HG03066 (cell line): Measurements from ENCODE around the gene RELT.

Experiments used
- ATAC-seq: cut with Tn5 transposase; IDR thresholded peaks from one replicate; pipeline ENCODE4 v1.9.1; 2021; ENCODE audit warnings: low read depth; ENCODE audit not compliant: unreplicated experiment

RELT gene

GRCh38 chr11:73372375-73372993, 3.7 kb upstream of the RELT start:
- no peak for ATAC-seq

GRCh38 chr11:73374151-73374550, 2.0 kb upstream of the RELT start:
- no peak for ATAC-seq

GRCh38 chr11:73375830-73376159, 404 bp upstream of the RELT start:
- no peak for ATAC-seq

DNA sequence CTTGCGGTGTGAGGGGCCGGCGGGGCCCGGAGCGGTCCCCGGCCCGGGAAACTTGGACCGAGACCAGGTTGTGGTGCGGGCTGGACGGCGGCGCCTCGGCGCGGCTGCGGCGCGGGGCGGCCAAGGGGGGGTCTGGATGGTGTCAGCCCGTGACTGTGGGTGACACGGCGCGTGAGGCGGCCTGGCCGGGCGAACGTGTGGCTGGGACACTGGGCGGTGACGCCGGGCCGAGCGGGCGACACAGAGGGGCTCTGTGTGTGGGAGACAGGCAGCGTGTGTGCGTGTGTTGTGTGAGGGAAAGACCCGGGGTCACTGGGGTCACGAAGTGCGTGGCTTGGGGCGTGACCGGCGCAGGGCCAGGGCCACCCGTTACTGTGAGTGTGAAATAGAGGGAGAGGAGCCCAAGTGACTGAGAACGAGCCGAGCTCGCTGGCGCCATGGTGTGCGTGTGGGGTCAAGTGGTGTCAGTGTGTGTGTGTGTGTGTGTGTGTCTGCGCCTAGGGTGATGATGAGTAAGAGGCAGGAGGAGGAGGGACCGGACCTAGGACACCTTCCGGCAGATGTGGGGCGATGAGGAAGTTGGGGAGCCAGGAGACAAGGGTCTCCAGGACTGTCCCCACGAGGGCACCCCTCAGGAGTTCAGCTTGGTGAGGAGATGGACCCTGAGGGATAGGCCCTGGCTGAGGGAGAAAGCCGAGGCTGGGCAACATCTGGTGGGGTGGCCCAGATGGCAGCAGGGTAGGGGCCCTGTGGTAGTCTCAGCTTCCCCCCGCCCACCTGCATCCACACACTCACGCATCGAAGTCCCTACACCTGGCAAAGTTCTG, 817 bp downstream of the RELT start:
- ATAC-seq, result peak; percentile 19

- no peak for ATAC-seq
Observed at GRCh38 chr11:73379189-73379880, 3.1 kb downstream of the RELT start.

DNA sequence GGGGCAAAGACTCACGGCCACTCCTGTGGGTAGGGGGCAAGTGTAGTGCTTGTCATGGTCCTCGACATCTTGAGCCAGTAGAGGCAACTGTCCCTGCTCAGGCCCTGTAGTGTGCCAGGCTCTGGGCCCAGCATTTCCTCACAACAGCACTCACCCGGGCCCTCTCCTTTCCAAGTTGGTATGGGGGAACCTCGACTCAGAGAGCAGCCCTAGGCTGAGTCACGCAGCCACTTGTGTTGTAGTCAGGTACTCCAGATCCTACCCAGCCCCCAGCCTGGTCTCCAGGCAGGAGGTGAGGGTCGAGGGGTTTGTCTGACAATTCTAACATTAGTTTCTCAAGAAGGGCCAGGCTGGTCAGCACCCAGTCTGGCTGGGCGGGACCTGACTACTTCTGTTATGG, 4.1 kb downstream of the RELT start:
- no peak for ATAC-seq

- no peak for ATAC-seq
Observed at GRCh38 chr11:73380897-73381410, 4.8 kb downstream of the RELT start.

DNA sequence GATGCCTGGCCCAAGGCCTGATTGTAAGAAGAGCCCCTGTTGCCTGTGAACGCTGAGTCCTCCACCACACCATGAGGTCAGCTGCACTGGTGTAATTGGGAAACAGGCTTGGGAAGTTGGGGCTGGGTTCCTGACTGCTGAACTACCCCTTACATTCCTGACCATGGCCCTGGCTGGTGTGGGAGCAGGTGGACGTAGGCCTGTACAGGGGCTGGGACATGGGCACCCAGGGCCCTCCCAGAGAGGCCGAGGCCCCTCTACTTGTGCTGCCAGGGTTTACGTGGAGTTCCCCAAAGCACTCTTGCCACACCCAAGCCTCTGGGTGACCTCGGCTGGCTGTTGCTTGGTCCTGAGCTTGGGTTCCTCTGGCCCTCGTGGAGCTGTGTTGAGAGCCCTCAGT, 5.4 kb downstream of the RELT start:
- ATAC-seq, result no peak

GRCh38 chr11:73382183-73382582, 6.0 kb downstream of the RELT start:
- no peak for ATAC-seq

GRCh38 chr11:73382747-73383146, 6.5 kb downstream of the RELT start:
- ATAC-seq, result no peak

GRCh38 chr11:73383249-73384124, 7.3 kb downstream of the RELT start:
- ATAC-seq, result no peak

GRCh38 chr11:73384125-73384441, 7.9 kb downstream of the RELT start:
- no peak for ATAC-seq

GRCh38 chr11:73384531-73384871, 8.3 kb downstream of the RELT start:
- ATAC-seq, result no peak

GRCh38 chr11:73384872-73385689, 8.9 kb downstream of the RELT start:
- peak; percentile 49 for ATAC-seq

GRCh38 chr11:73386016-73386415, 9.8 kb downstream of the RELT start:
- no peak for ATAC-seq

- ATAC-seq, result no peak
Observed at GRCh38 chr11:73386546-73386945, 10.3 kb downstream of the RELT start.

GRCh38 chr11:73387594-73388264, 11.5 kb downstream of the RELT start:
- ATAC-seq, result no peak

DNA sequence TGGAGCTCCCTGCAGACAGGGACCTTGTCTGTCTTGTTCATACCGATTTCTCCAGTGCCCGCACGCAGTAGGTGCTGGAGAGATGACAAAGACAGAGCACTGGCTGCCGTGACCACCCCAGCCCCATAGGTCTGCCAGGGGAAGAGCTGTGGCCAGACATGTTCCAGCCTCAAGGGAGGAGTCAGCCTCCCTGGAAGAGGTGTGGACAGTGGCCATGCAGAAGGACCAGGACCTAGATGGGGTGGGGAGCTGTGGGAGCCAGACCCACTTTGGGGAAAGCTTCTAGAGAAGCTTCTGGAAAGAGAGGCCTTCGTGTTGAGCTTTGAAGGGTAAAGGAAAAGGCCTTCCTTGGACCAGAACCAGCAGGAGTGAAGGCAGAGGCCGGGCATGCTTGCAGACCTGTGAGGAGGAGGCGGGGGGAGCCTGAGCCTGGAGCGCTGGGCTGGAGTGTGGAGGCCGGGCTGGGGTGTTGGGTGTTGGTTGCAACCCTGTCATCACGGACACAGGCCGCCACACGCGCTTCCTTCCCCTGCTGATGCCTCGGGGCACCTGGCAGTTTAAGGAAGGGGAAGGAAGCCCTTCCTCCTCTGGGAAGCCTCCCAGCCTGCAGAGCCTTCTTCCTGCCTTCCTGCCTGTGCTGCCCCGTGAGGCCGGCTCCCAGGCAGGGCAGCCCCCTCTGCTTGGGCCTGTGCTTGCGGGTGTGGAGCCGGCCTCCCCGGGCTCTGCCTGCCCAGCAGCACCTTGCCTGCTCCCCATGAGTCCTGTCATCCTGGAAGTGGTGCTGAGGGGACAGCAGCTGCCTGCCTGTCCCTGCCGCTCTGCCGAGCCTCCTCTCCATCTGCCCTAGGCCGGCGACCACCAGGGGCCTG, 12.3 kb downstream of the RELT start:
- ATAC-seq, result no peak

DNA sequence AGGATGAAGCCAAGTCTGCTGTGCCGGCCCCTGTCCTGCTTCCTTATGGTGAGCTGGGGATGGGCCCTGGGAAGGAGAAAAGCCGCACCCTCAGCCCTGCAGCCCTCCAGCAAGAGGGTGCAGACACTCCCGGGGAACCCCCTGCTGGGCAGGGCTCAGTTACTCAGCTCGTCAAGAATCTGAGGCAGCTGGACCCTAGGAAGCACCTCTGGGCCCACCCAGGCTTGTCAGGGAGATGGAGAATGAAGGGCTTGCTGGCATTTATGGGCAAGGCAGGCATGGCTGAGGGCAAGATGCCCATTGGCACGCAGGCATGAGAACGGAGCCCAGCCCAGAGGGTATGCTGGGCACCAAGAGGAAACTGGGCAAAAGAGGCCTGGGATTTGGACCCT, 12.9 kb downstream of the RELT start:
- ATAC-seq, result no peak
